Suppressor macrophage treated with lipopolysaccharide for 4 hours (primary cell): ENCODE measurements around the gene CDC14B.

Source experiments
- DNase-seq: peaks from one replicate; pipeline ENCODE4 v3.0.0-alpha.2; 2020

CDC14B gene

GRCh38 chr9:96480736-96481135 is 138.9 kb downstream of the CDC14B start:
- DNase-seq: no peak

GRCh38 chr9:96478829-96479371 is 140.7 kb downstream of the CDC14B start:
- DNase-seq: peak; percentile 13

- DNase-seq: no peak
These were observed 143.1 kb downstream of the CDC14B start for GRCh38 chr9:96476591-96476990.

- no peak for DNase-seq
These were observed 143.6 kb downstream of the CDC14B start for GRCh38 chr9:96476013-96476412.

GRCh38 chr9:96467784-96468183 is 151.9 kb downstream of the CDC14B start:
- no peak for DNase-seq

- DNase-seq: no peak
These were observed 155.2 kb downstream of the CDC14B start for GRCh38 chr9:96464426-96464825.

- DNase-seq: no peak
These were observed 157.1 kb downstream of the CDC14B start for GRCh38 chr9:96462541-96462940.

- DNase-seq: no peak
These were observed 158.3 kb downstream of the CDC14B start for GRCh38 chr9:96461336-96461735.

- no peak for DNase-seq
These were observed 158.8 kb downstream of the CDC14B start for GRCh38 chr9:96460882-96461281.

- no peak for DNase-seq
These were observed 159.2 kb downstream of the CDC14B start for GRCh38 chr9:96460470-96460869.

- DNase-seq: no peak
These were observed 160.2 kb downstream of the CDC14B start for GRCh38 chr9:96459268-96460007.

GRCh38 chr9:96458226-96458625 is 161.4 kb downstream of the CDC14B start:
- DNase-seq: no peak

GRCh38 chr9:96457266-96457665 is 162.4 kb downstream of the CDC14B start:
- DNase-seq: no peak

GRCh38 chr9:96453625-96454024 is 166.0 kb downstream of the CDC14B start:
- DNase-seq: peak; percentile 10

GRCh38 chr9:96450613-96451528 is 168.8 kb downstream of the CDC14B start:
- no peak for DNase-seq
